HepG2 (cell line): Measurements from ENCODE around the gene PRDM15. TPM values are rescaled to one million over a fixed set of nuclear protein-coding genes. Genes with fewer than 3 reads are reported as not detected.

Source experiments
- ATRX ChIP-seq: sonication (generic); formaldehyde crosslinking; IDR thresholded peaks from 2 replicates; pipeline ENCODE4 v1.4.0; 2020; ENCODE audit warnings: missing genetic modification reagents, borderline replicate concordance
- CC2D1A ChIP-seq: sonication (generic); formaldehyde crosslinking; IDR thresholded peaks from 2 replicates; pipeline ENCODE4 v1.8.1; 2023; ENCODE audit warnings: mild to moderate bottlenecking, missing genetic modification reagents
- GTF3A ChIP-seq: sonication (generic); formaldehyde crosslinking; conservative IDR thresholded peaks from 2 replicates; pipeline ENCODE4 v1.4.0; 2020; ENCODE audit warnings: mild to moderate bottlenecking, missing genetic modification reagents
- HNF4A ChIP-seq: sonication (generic); formaldehyde crosslinking; IDR thresholded peaks from 2 replicates; pipeline ENCODE4 v1.4.0; 2020; ENCODE audit warnings: missing genetic modification reagents
- HOXA9 ChIP-seq: sonication (generic); formaldehyde crosslinking; IDR thresholded peaks from 2 replicates; pipeline ENCODE4 v1.8.1; 2022; ENCODE audit warnings: missing genetic modification reagents, mild to moderate bottlenecking, moderate library complexity, borderline replicate concordance
- IRX3 ChIP-seq: sonication (generic); formaldehyde crosslinking; IDR thresholded peaks from 2 replicates; pipeline ENCODE4 v1.8.1; 2023; ENCODE audit warnings: mild to moderate bottlenecking, low read depth, missing genetic modification reagents, borderline replicate concordance
- MED13 ChIP-seq: sonication (generic); formaldehyde crosslinking; IDR thresholded peaks from 2 replicates; pipeline ENCODE4 v1.5.0; 2020; ENCODE audit warnings: missing genetic modification reagents
- MTA3 ChIP-seq: sonication (generic); formaldehyde crosslinking; IDR thresholded peaks from 2 replicates; pipeline ENCODE4 v1.4.0; 2020; ENCODE audit warnings: missing genetic modification reagents
- NFYC ChIP-seq: IDR thresholded peaks from 2 replicates; pipeline ENCODE4 v1.6.1; 2016; ENCODE audit warnings: missing genetic modification reagents, missing compliant biosample characterization
- RFXANK ChIP-seq: IDR thresholded peaks from 2 replicates; pipeline ENCODE4 v1.6.1; 2016
- SMARCC2 ChIP-seq: fragments of 450-650 bp; IDR thresholded peaks from 2 replicates; pipeline ENCODE4 v1.6.1; 2017; ENCODE audit warnings: antibody characterized with exemption, mild to moderate bottlenecking
- SP2 ChIP-seq: sonication (generic); formaldehyde crosslinking; IDR thresholded peaks from 2 replicates; pipeline ENCODE4 v1.5.1; 2020; ENCODE audit warnings: mild to moderate bottlenecking, missing genetic modification reagents
- ZC3H13 ChIP-seq: sonication (generic); formaldehyde crosslinking; IDR thresholded peaks from 2 replicates; pipeline ENCODE4 v1.8.1; 2023; ENCODE audit warnings: mild to moderate bottlenecking, missing genetic modification reagents, moderate library complexity
- ZHX2 ChIP-seq, 2 experiments: sonication (generic) in 1 of 2; formaldehyde crosslinking in 1 of 2; IDR thresholded peaks; 2 replicates each; pipeline versions ENCODE4 v1.6.1 to v1.9.0; 2014 to 2022; ENCODE audit warnings: antibody characterized with exemption in 1 of 2, borderline replicate concordance in 1 of 2, inconsistent platforms in 1 of 2, low read depth in 1 of 2, missing genetic modification reagents in 1 of 2
- ZNF383 ChIP-seq: sonication (generic); formaldehyde crosslinking; IDR thresholded peaks from 2 replicates; pipeline ENCODE4 v1.4.0; 2020; ENCODE audit warnings: missing genetic modification reagents, mild to moderate bottlenecking, borderline replicate concordance
- ZNF569 ChIP-seq: sonication (generic); formaldehyde crosslinking; IDR thresholded peaks from 2 replicates; pipeline ENCODE4 v1.5.0; 2020; ENCODE audit warnings: mild to moderate bottlenecking, missing genetic modification reagents, moderate library complexity, borderline replicate concordance
- ZNF674 ChIP-seq: sonication (generic); formaldehyde crosslinking; IDR thresholded peaks from 2 replicates; pipeline ENCODE4 v1.5.0; 2020; ENCODE audit warnings: low read depth, mild to moderate bottlenecking, missing genetic modification reagents
- ZNF776 ChIP-seq: sonication (generic); formaldehyde crosslinking; IDR thresholded peaks from 2 replicates; pipeline ENCODE4 v1.4.0; 2020; ENCODE audit warnings: mild to moderate bottlenecking, missing genetic modification reagents
- ZNF891 ChIP-seq: sonication (generic); formaldehyde crosslinking; IDR thresholded peaks from 2 replicates; pipeline ENCODE4 v1.5.0; 2020; ENCODE audit warnings: mild to moderate bottlenecking, missing genetic modification reagents
- ZSCAN9 ChIP-seq: IDR thresholded peaks from 2 replicates; pipeline ENCODE4 v1.6.1; 2016; ENCODE audit warnings: borderline replicate concordance
- polyA plus RNA-seq, 8 experiments: library from polyadenylated mRNA; depleted of rRNA in 3 of 8; stranded (reverse) in 7 of 8; unstranded in 1 of 8; fragments of >200 nt; fragmentation: Illumina TruSeq in 4 of 8; extraction: Trizol in 4 of 8; gene quantifications; 2 replicates each; pipeline versions ENCODE4 v1.2.1 to v1.2.3, GENCODE V29; 2011 to 2016; ENCODE audit warnings: low read depth in 4 of 8, missing spikeins in 1 of 8, mixed read lengths in 1 of 8; ENCODE audit not compliant: insufficient read depth in 1 of 8
- total RNA-seq, 5 experiments: library from RNA; depleted of rRNA; stranded (reverse); fragments of >200 nt; fragmentation: Illumina TruSeq; extraction: Trizol; gene quantifications; 2 replicates each; pipeline ENCODE4 v1.2.3, GENCODE V29; 2016; ENCODE audit warnings: low read depth in 1 of 5
- TF ChIP-seq, protein P1 (sequence below): IDR thresholded peaks from 2 replicates; pipeline ENCODE4 v1.6.1; 2016; ENCODE audit warnings: missing biosample characterization, missing genetic modification reagents, low read depth
- TF ChIP-seq, protein P2 (sequence below): sonication (generic); formaldehyde crosslinking; IDR thresholded peaks from 2 replicates; pipeline ENCODE4 v1.5.0; 2020; ENCODE audit warnings: mild to moderate bottlenecking, missing genetic modification reagents

Gene PRDM15
- total and polyA plus RNA-seq, 2 of the 13 experiments (the other 11 are each of a cell fraction or from before 2014, with no cell fraction given) = 4.0 to 6.9 TPM

- TF ChIP-seq, protein P1, sequence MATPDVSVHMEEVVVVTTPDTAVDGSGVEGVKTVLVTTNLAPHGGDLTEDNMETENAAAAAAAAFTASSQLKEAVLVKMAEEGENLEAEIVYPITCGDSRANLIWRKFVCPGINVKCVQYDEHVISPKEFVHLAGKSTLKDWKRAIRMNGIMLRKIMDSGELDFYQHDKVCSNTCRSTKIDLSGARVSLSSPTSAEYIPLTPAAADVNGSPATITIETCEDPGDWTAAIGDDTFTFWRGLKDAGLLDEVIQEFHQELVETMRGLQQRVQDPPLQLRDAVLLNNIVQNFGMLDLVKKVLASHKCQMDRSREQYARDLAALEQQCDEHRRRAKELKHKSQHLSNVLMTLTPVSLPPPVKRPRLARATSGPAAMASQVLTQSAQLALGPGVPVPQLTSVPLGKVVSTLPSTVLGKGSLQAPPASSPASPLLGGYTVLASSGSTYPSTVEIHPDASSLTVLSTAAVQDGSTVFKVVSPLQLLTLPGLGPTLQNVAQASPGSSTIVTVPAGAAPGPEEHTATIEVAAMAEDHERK (CRISPR knock-in tag) = no peak
- TF ChIP-seq ZNF891 (CRISPR knock-in tag) (no peak), MTA3 (CRISPR knock-in tag) (no peak), SMARCC2 (no peak), ZNF776 (CRISPR knock-in tag) (no peak), ZHX2 (IDR thresholded peaks at IDR 0.05; ENCODE audit: low read depth) (no peak; the same call in 1 of the 2 replicates), ZHX2 (CRISPR knock-in tag; IDR thresholded peaks at IDR 0.05; ENCODE audit: borderline replicate concordance) (no peak), HOXA9 (CRISPR knock-in tag) (no peak), GTF3A (CRISPR knock-in tag) (no peak), ZNF569 (no peak), IRX3 (CRISPR knock-in tag) (no peak), HNF4A (CRISPR knock-in tag) (peak; percentile 12; the same call in 1 of the 2 replicates), CC2D1A (CRISPR knock-in tag) (no peak), ZNF383 (no peak), ZNF674 (CRISPR knock-in tag) (no peak), NFYC (CRISPR knock-in tag) (no peak), ZSCAN9 (CRISPR knock-in tag) (no peak; the same call in 1 of the 2 replicates), MED13 (no peak), RFXANK (no peak), ZC3H13 (CRISPR knock-in tag) (no peak), ATRX (CRISPR knock-in tag) (no peak), SP2 (CRISPR knock-in tag) (peak; percentile 75)
- TF ChIP-seq, protein P2, sequence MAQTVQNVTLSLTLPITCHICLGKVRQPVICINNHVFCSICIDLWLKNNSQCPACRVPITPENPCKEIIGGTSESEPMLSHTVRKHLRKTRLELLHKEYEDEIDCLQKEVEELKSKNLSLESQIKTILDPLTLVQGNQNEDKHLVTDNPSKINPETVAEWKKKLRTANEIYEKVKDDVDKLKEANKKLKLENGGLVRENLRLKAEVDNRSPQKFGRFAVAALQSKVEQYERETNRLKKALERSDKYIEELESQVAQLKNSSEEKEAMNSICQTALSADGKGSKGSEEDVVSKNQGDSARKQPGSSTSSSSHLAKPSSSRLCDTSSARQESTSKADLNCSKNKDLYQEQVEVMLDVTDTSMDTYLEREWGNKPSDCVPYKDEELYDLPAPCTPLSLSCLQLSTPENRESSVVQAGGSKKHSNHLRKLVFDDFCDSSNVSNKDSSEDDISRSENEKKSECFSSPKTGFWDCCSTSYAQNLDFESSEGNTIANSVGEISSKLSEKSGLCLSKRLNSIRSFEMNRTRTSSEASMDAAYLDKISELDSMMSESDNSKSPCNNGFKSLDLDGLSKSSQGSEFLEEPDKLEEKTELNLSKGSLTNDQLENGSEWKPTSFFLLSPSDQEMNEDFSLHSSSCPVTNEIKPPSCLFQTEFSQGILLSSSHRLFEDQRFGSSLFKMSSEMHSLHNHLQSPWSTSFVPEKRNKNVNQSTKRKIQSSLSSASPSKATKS (CRISPR knock-in tag) = no peak
These were observed 112.1 kb downstream of the PRDM15 start, which contains the start of gene RIPK4 (continued) for GRCh38 chr21:41766883-41767605.
